ENCODE data around the gene PKIB.
"Not testable (repeated sequence)": the region's sequence is repeated elsewhere in the genome, so short reads cannot be mapped to it uniquely, and the experiment has no call there.

PKIB gene

GRCh38 chr6:122620902-122621301 lies 10.7 kb downstream of the PKIB start:
- DNase-seq (ENCODE audit: low read depth in 1 of 2, low spot score in 1 of 2) = no peak

GRCh38 chr6:122621638-122622037 lies 11.4 kb downstream of the PKIB start:
- DNase-seq (ENCODE audit: low read depth in 1 of 2, low spot score in 1 of 2) = no peak

DNA sequence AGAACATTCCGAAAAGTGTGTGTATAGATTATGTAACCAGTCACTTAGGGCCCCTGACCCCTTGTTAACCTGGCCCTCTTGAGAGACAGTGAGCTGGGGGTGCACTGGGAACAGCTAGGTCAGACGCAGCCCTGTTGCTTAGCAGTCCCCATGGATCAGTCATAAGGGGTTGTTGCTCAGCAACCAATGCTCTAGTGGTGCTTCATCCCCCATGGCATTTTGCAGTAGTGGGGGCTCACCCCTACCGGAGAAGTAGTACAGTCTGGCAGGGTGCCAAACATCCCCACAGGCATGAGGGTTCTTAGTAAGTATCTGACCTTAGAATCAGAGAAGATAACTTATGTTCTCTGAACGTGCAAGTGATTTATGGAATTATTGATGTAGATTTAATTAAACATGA lies 12.3 kb downstream of the PKIB start:
- no peak for DNase-seq (ENCODE audit: low read depth in 1 of 2, low spot score in 1 of 2)

GRCh38 chr6:122623279-122623678 lies 13.1 kb downstream of the PKIB start:
- no peak for DNase-seq (ENCODE audit: low read depth in 1 of 2, low spot score in 1 of 2)

- DNase-seq (ENCODE audit: low read depth in 1 of 2, low spot score in 1 of 2) = no peak
Measured at GRCh38 chr6:122624853-122625252, 14.6 kb downstream of the PKIB start.

DNA sequence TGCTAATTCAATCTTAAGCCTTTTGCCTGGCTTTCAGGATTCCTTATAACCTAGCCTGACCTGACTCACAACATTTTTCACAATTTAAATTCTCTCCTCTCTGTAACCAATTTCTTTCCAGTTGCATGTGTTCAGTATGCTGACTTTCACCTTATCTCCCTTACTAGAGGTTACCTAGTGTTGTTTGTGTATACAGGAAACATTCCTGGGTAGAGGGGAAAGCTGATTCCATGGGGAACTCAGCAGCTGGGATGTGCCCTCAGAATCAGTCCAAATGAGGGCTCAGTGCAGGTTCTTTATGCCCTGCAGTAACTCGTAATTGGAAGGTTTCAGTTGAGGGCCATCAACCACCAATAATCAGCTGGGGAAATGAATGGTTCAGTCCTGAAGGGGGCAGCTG lies 18.5 kb downstream of the PKIB start:
- DNase-seq (ENCODE audit: low read depth in 1 of 2, low spot score in 1 of 2) = no peak

- DNase-seq (ENCODE audit: low read depth in 1 of 2, low spot score in 1 of 2) = no peak
Measured at GRCh38 chr6:122631571-122632249, 21.5 kb downstream of the PKIB start.

GRCh38 chr6:122640366-122640765 lies 30.2 kb downstream of the PKIB start:
- no peak for DNase-seq (ENCODE audit: low read depth in 1 of 2, low spot score in 1 of 2)

- no peak for DNase-seq (ENCODE audit: low read depth in 1 of 2, low spot score in 1 of 2)
Measured at GRCh38 chr6:122641819-122642218, 31.6 kb downstream of the PKIB start.

- not testable (repeated sequence) for DNase-seq (ENCODE audit: low read depth in 1 of 2, low spot score in 1 of 2)
Measured at GRCh38 chr6:122642604-122643003, 32.4 kb downstream of the PKIB start.

DNA sequence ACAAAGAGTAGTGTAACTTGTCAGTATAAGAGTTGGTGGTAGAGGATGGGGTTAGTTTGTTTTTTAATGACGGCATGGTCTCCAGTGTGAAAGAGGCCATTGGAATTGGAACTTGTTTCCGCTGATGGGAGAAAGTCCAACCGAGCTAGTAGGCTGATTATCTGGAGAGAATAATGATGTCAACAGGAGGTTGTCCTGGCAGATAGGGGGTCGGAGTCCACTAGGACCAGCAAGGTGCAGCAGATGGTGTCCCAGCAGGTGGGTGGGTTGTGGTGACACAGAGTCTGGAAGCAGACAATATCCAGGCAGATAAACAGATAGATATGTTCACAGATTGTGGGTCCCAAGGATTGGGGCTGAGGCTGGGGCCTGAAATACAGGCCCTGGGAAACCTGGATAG lies 35.1 kb downstream of the PKIB start:
- DNase-seq (ENCODE audit: low read depth in 1 of 2, low spot score in 1 of 2) = no peak

GRCh38 chr6:122647765-122648164 lies 37.6 kb downstream of the PKIB start:
- DNase-seq (ENCODE audit: low read depth in 1 of 2, low spot score in 1 of 2) = no peak

GRCh38 chr6:122648726-122649125 lies 38.5 kb downstream of the PKIB start:
- no peak for DNase-seq (ENCODE audit: low read depth in 1 of 2, low spot score in 1 of 2)

GRCh38 chr6:122649701-122650100 lies 39.5 kb downstream of the PKIB start:
- no peak for DNase-seq (ENCODE audit: low read depth in 1 of 2, low spot score in 1 of 2)

- no peak for DNase-seq (ENCODE audit: low read depth in 1 of 2, low spot score in 1 of 2)
Measured at GRCh38 chr6:122650403-122650802, 40.2 kb downstream of the PKIB start.

- DNase-seq (ENCODE audit: low read depth in 1 of 2, low spot score in 1 of 2) = no peak
Measured at GRCh38 chr6:122651031-122651430, 40.8 kb downstream of the PKIB start.

GRCh38 chr6:122651604-122652003 lies 41.4 kb downstream of the PKIB start:
- no peak for DNase-seq (ENCODE audit: low read depth in 1 of 2, low spot score in 1 of 2)

GRCh38 chr6:122652431-122652830 lies 42.2 kb downstream of the PKIB start:
- DNase-seq (ENCODE audit: low read depth in 1 of 2, low spot score in 1 of 2) = no peak

GRCh38 chr6:122653094-122653493 lies 42.9 kb downstream of the PKIB start:
- DNase-seq (ENCODE audit: low read depth in 1 of 2, low spot score in 1 of 2) = no peak

DNA sequence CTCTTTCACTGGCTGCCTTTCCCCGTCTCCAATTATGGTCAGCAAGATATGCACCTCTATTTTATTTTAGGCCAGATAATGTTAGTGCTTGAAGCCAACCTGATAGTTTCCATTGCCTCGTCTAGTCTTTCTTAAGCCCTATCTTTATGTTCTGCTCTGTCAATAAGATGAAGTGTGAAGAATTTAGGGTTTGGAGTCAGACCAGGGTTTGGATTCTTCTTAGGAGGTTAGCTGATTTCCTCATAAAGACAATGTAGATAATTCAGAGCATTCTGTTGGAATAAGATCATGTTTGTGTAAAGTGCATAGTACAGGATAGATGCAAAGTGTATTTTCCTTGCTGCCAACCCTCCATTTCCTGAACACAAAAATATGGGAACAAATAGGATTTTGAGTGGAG lies 43.8 kb downstream of the PKIB start:
- no peak for DNase-seq (ENCODE audit: low read depth in 1 of 2, low spot score in 1 of 2)

- no peak for DNase-seq (ENCODE audit: low read depth in 1 of 2, low spot score in 1 of 2)
Measured at GRCh38 chr6:122657601-122658000, 47.4 kb downstream of the PKIB start.

DNA sequence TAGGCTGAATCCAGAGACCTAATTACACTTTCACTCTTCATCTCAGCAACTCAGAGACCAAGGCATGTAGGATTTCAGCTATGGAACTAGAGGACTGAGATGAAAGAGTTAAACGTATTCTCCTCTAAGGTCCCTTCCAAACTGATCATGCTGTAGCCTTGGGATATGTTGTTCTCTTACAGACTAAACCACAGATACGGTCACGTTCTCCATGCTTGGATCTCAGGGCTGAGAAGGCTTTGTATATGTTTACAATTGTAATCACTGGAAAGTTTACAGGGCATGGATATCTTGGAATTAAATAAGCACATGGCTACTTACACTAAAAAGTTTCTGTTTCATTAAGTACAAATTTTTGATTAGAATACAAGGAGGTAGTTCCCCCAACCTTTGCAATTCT lies 50.1 kb downstream of the PKIB start:
- DNase-seq (ENCODE audit: low read depth in 1 of 2, low spot score in 1 of 2) = no peak

- no peak for DNase-seq (ENCODE audit: low read depth in 1 of 2, low spot score in 1 of 2)
Measured at GRCh38 chr6:122663981-122664380, 53.8 kb downstream of the PKIB start.

- DNase-seq (ENCODE audit: low read depth in 1 of 2, low spot score in 1 of 2) = no peak
Measured at GRCh38 chr6:122665929-122666328, 55.7 kb downstream of the PKIB start.
